K562 (cell line): ENCODE data around the gene BPHL. TPM values are rescaled to one million over a fixed set of nuclear protein-coding genes. Genes with fewer than 3 reads are reported as not detected.

Source experiments
- ATAC-seq: fragments of 200-7000 bp; cut with Tn5 transposase; 3 replicates; pipeline ENCODE4 v1.9.1; 2020; ENCODE audit warnings: moderate library complexity
- BruUV-seq: library from RNA; stranded (reverse); fragments of 400-500 nt; replicated peaks from 2 replicates; lab custom pipeline; 2021; lab: Mats Ljungman, UMichigan
- CTCF ChIA-PET: fragments of 300-600 bp; formaldehyde crosslinking; extraction: SDS; loops from one replicate; lab custom pipeline; 2021; ENCODE audit warnings: low intra/inter-chr PET ratio; lab: Yijun Ruan, JAX
- POLR2A ChIA-PET: fragments of 300-600, 350-650 bp; sonication (Branson Sonifier 250); formaldehyde crosslinking; extraction: SDS; loops from one replicate; lab custom pipeline; 2021; ENCODE audit warnings: antibody characterized with exemption, inconsistent platforms; lab: Yijun Ruan, JAX
- DNase-seq, 4 experiments: peaks; one replicate each; pipeline versions ENCODE4 v3.0.0 to v3.0.0-alpha.2; 2011 to 2018; ENCODE audit warnings: low spot score in 3 of 4, mixed read lengths in 3 of 4; ENCODE audit errors: extremely low read depth in 1 of 4
- FAIRE-seq: peaks from 2 replicates; lab custom pipeline; 2011; peaks lifted over from hg19 to GRCh38; lab: Jason Lieb, UNC
- H2AFZ ChIP-seq: 2 replicates; pipeline ENCODE4 v1.6.0; 2011; ENCODE audit warnings: low read depth, low read length, control low read depth, inconsistent platforms
- H3K27ac ChIP-seq: fragments of 200-600 bp; 3 replicates; pipeline ENCODE4 v1.8.0; 2011; ENCODE audit warnings: low read depth, mild to moderate bottlenecking, control low read depth, inconsistent platforms, low read length, moderate library complexity, mixed read lengths; ENCODE audit errors: extremely low read depth
- H3K27me3 ChIP-seq, 2 experiments: fragments of 300-600 bp in 1 of 2; 2 replicates in 1 of 2; 3 replicates in 1 of 2; pipeline versions ENCODE4 v1.6.0 to v1.8.0; 2011; ENCODE audit warnings: inconsistent platforms in 2 of 2, low read length in 2 of 2, mild to moderate bottlenecking in 1 of 2, mixed read lengths in 1 of 2, moderate library complexity in 1 of 2; ENCODE audit not compliant: control insufficient read depth in 2 of 2, insufficient read depth in 2 of 2
- H3K36me3 ChIP-seq: fragments of 300-600 bp; 3 replicates; pipeline ENCODE4 v1.8.0; 2011; ENCODE audit warnings: mild to moderate bottlenecking, low read length, inconsistent platforms; ENCODE audit not compliant: control insufficient read depth, insufficient read depth
- H3K4me1 ChIP-seq, 2 experiments: fragments of 200-600 bp in 1 of 2; replicated peaks in 1 of 2; 2 replicates in 1 of 2; 3 replicates in 1 of 2; pipeline versions ENCODE4 v1.5.1 to v1.8.0; 2011; ENCODE audit warnings: inconsistent platforms in 2 of 2, low read length in 2 of 2, mild to moderate bottlenecking in 1 of 2, mixed read lengths in 1 of 2, moderate library complexity in 1 of 2; ENCODE audit not compliant: control insufficient read depth in 2 of 2, insufficient read depth in 2 of 2
- H3K4me2 ChIP-seq: 2 replicates; pipeline ENCODE4 v1.6.1; 2011; ENCODE audit warnings: low read length, control low read depth, inconsistent platforms, mixed read lengths; ENCODE audit not compliant: insufficient read depth
- H3K4me3 ChIP-seq: fragments of 200-600 bp; sonication (generic), shearing (Covaris generic); 2 replicates; pipeline ENCODE4 v1.5.1; 2016; ENCODE audit warnings: control low read depth, inconsistent platforms
- H3K79me2 ChIP-seq: fragments of 200-600 bp; 3 replicates; pipeline ENCODE4 v1.8.0; 2011; ENCODE audit warnings: low read length, inconsistent platforms; ENCODE audit not compliant: control insufficient read depth, insufficient read depth
- H3K9ac ChIP-seq, 2 experiments: 2 replicates each; pipeline versions ENCODE4 v1.6.0 to v1.6.1; 2011; ENCODE audit warnings: low read depth in 2 of 2, low read length in 2 of 2, control low read depth in 1 of 2, inconsistent platforms in 1 of 2, mild to moderate bottlenecking in 1 of 2, mixed read lengths in 1 of 2; ENCODE audit not compliant: insufficient read depth in 1 of 2
- H3K9me1 ChIP-seq: one replicate; pipeline ENCODE4 v1.6.0; 2011; ENCODE audit warnings: inconsistent platforms, mild to moderate bottlenecking, low read length, moderate library complexity; ENCODE audit not compliant: control insufficient read depth, insufficient read depth
- H3K9me3 ChIP-seq: replicated peaks from 2 replicates; pipeline ENCODE4 v1.5.1; 2011; ENCODE audit warnings: low read depth, low read length, inconsistent platforms; ENCODE audit not compliant: control insufficient read depth, insufficient read depth
- H4K20me1 ChIP-seq: replicated peaks from 2 replicates; pipeline ENCODE4 v1.6.1; 2011; ENCODE audit warnings: low read length, inconsistent platforms, mixed read lengths; ENCODE audit not compliant: control insufficient read depth, insufficient read depth
- E2F4 ChIP-seq: sonication (generic); formaldehyde crosslinking; IDR thresholded peaks from 2 replicates; pipeline ENCODE4 v1.8.0; 2022; ENCODE audit warnings: mild to moderate bottlenecking, low read depth, missing genetic modification reagents
- FOXJ3 ChIP-seq: sonication (generic); formaldehyde crosslinking; IDR thresholded peaks from 2 replicates; pipeline ENCODE4 v1.4.0; 2020; ENCODE audit warnings: mild to moderate bottlenecking, missing genetic modification reagents
- GABPA ChIP-seq: fragments of 200-800 bp; sonication (Bioruptor generic); conservative IDR thresholded peaks from 2 replicates; pipeline ENCODE4 v1.6.1; 2016; ENCODE audit warnings: low read depth, missing genetic modification characterization, missing compliant biosample characterization
- HOXB6 ChIP-seq: fragments of 250-450 bp; sonication (Bioruptor Pico); IDR thresholded peaks from 2 replicates; pipeline ENCODE4 v1.5.1; 2022; ENCODE audit warnings: mild to moderate bottlenecking, borderline replicate concordance
- LARP7 ChIP-seq: fragments of 450-650 bp; IDR thresholded peaks from 2 replicates; pipeline ENCODE4 v1.6.1; 2016
- NR2C2 ChIP-seq, 2 experiments: fragments of 200-800 bp in 1 of 2; sonication (Bioruptor generic) in 1 of 2; sonication (generic) in 1 of 2; formaldehyde crosslinking in 1 of 2; IDR thresholded peaks; 2 replicates each; pipeline versions ENCODE4 v1.6.1 to v1.8.0; 2016 to 2022; ENCODE audit warnings: mild to moderate bottlenecking in 1 of 2, missing compliant biosample characterization in 1 of 2, missing genetic modification characterization in 1 of 2, missing genetic modification reagents in 1 of 2
- NR2F6 ChIP-seq: fragments of 450-650 bp; formaldehyde crosslinking; IDR thresholded peaks from 2 replicates; pipeline ENCODE4 v1.4.0; 2020; ENCODE audit warnings: mild to moderate bottlenecking
- NR3C1 ChIP-seq: sonication (generic); formaldehyde crosslinking; IDR thresholded peaks from 2 replicates; pipeline ENCODE4 v1.8.1; 2022; ENCODE audit warnings: missing genetic modification reagents
- PHF8 ChIP-seq: fragments of 200-600 bp; sonication (generic); IDR thresholded peaks from 2 replicates; pipeline ENCODE4 v1.6.1; 2012; ENCODE audit warnings: mixed run types, mild to moderate bottlenecking, inconsistent platforms, low read length, moderate library complexity, borderline replicate concordance
- TCF3 ChIP-seq: sonication (generic); formaldehyde crosslinking; IDR thresholded peaks from 2 replicates; pipeline ENCODE4 v1.4.0; 2020; ENCODE audit warnings: mild to moderate bottlenecking, missing genetic modification reagents
- TCF7 ChIP-seq: sonication (generic); IDR thresholded peaks from 2 replicates; pipeline ENCODE4 v1.6.1; 2016; ENCODE audit warnings: antibody characterized with exemption, borderline replicate concordance
- ZBTB2 ChIP-seq: fragments of 450-650 bp; IDR thresholded peaks from 2 replicates; pipeline ENCODE4 v1.6.1; 2016; ENCODE audit warnings: antibody characterized with exemption
- ZNF277 ChIP-seq: fragments of 250-450 bp; sonication (Bioruptor Pico); IDR thresholded peaks from 2 replicates; pipeline ENCODE4 v1.8.0; 2022; ENCODE audit warnings: inconsistent platforms, mild to moderate bottlenecking, moderate library complexity, borderline replicate concordance
- ZNF609 ChIP-seq: sonication (generic); formaldehyde crosslinking; IDR thresholded peaks from 2 replicates; pipeline ENCODE4 v1.8.1; 2023; ENCODE audit warnings: missing genetic modification reagents, mild to moderate bottlenecking, borderline replicate concordance
- WGBS: fragments of 100-300 bp; shearing (Covaris generic); methylation state at CpG from one replicate; pipeline ENCODE4 v1.1.6; 2016; ENCODE audit warnings: low coverage, mixed read lengths; ENCODE audit not compliant: insufficient coverage; ENCODE audit errors: missing lambda C conversion rate; 5-methylcytosine and 5-hydroxymethylcytosine counted together
- in situ Hi-C: fragments of 300-500 bp; cut with MboI; formaldehyde crosslinking; loops from 4 replicates; pipeline ENCODE4 v1.15.0; 2018; ENCODE audit warnings: inconsistent platforms, mixed read lengths
- intact Hi-C: fragments of 100-400 bp; cut with micrococcal nuclease; formaldehyde crosslinking; loops from 2 replicates; pipeline ENCODE4 v1.14.2; 2022
- polyA plus RNA-seq, 8 experiments: library from polyadenylated mRNA; depleted of rRNA in 4 of 8; stranded (reverse) in 5 of 8; unstranded in 3 of 8; fragments of >200 nt; fragmentation: Nextera tagmentation in 2 of 8; fragmentation: Illumina TruSeq in 1 of 8; extraction: Ambion mirVana in 2 of 8; extraction: Trizol in 1 of 8; gene quantifications; 2 replicates each; pipeline versions ENCODE4 v1.2.1 to v1.2.3, GENCODE V29; 2011 to 2014; ENCODE audit warnings: inconsistent platforms in 1 of 8, missing spikeins in 1 of 8
- total RNA-seq, 7 experiments: library from RNA; depleted of rRNA in 6 of 7; stranded (reverse); fragments of >200 nt in 6 of 7; fragmentation: Illumina TruSeq in 2 of 7; extraction: Trizol in 2 of 7; gene quantifications; 2 replicates each; pipeline versions ENCODE4 v1.2.1 to v1.2.3, GENCODE V29; 2011 to 2021; ENCODE audit warnings: low replicate concordance in 1 of 7

The BPHL gene
- total and polyA plus RNA-seq, 9 of the 15 experiments (the other 6 are each of a cell fraction or from before 2014, with no cell fraction given) = 3.5 to 17.4 (median 8.2) TPM

GRCh38 chr6:3075772-3076113 is 42.8 kb upstream of the BPHL start:
- POLR2A ChIA-PET = interaction anchor here (0.5 to 1.7 kb wide), 13 partner anchors 7 to 308 kb away, joined by 3 to 5 read pairs (median 3); partner anchors contain the start of gene RIPK1
- Histone ChIP-seq H3K9ac (no peak overlapping the region), H3K4me1 (peaks cover 0 to 7% of the 10 kb centered on the region in 2 experiments; a peak in 2 of 5 replicates), H3K27ac (no peak overlapping the region), H3K36me3 (peaks cover 69% of the 10 kb centered on the region), H3K79me2 (peaks cover 55% of the 10 kb centered on the region), H3K9me3 (no peaks in the 10 kb centered on the region), H4K20me1 (no peaks in the 10 kb centered on the region), H3K4me2 (no peak overlapping the region), H3K4me3 (no peak overlapping the region), H3K27me3 (no peaks in the 10 kb centered on the region), H2AFZ (no peak overlapping the region), H3K9me1 (no peaks in the 10 kb centered on the region)
- no peak for DNase-seq
- no peak for FAIRE-seq
- intact Hi-C loops (no loop called here), in situ Hi-C loops (no loop called here)
- no peak for ATAC-seq
- WGBS = 74% methylated on average over 4 of the region's 4 CpGs
- CTCF ChIA-PET = no interaction called here
- no TSS peak for BruUV-seq
- TF ChIP-seq LARP7 (no peak), PHF8 (no peak), ZBTB2 (no peak), E2F4 (no peak), TCF3 (no peak), HOXB6 (no peak), FOXJ3 (no peak), NR2C2 (CRISPR knock-in tag; IDR thresholded peaks at IDR 0.05) (no peak), NR2C2 (tag; IDR thresholded peaks at IDR 0.05) (peak; percentile 62; the same call in 1 of the 2 replicates), ZNF609 (CRISPR knock-in tag) (no peak), TCF7 (no peak), GABPA (tag) (0 out of 2 replicates have a peak, but pooled peaks have one; percentile 6), ZNF277 (CRISPR knock-in tag) (no peak), NR3C1 (no peak), NR2F6 (no peak)
